K562 (cell line): Measurements from ENCODE around the gene KRT76. TPM values are rescaled to one million over a fixed set of nuclear protein-coding genes. Genes with fewer than 3 reads are reported as not detected.

Source experiments
- ATAC-seq: fragments of 200-7000 bp; cut with Tn5 transposase; 3 replicates; pipeline ENCODE4 v1.9.1; 2020; ENCODE audit warnings: moderate library complexity
- BruUV-seq: library from RNA; stranded (reverse); fragments of 400-500 nt; replicated peaks from 2 replicates; lab custom pipeline; 2021; lab: Mats Ljungman, UMichigan
- CTCF ChIA-PET: fragments of 300-600 bp; formaldehyde crosslinking; extraction: SDS; loops from one replicate; lab custom pipeline; 2021; ENCODE audit warnings: low intra/inter-chr PET ratio; lab: Yijun Ruan, JAX
- POLR2A ChIA-PET: fragments of 300-600, 350-650 bp; sonication (Branson Sonifier 250); formaldehyde crosslinking; extraction: SDS; loops from one replicate; lab custom pipeline; 2021; ENCODE audit warnings: antibody characterized with exemption, inconsistent platforms; lab: Yijun Ruan, JAX
- DNase-seq, 4 experiments: peaks; one replicate each; pipeline versions ENCODE4 v3.0.0 to v3.0.0-alpha.2; 2011 to 2018; ENCODE audit warnings: low spot score in 3 of 4, mixed read lengths in 3 of 4; ENCODE audit errors: extremely low read depth in 1 of 4
- FAIRE-seq: peaks from 2 replicates; lab custom pipeline; 2011; peaks lifted over from hg19 to GRCh38; lab: Jason Lieb, UNC
- H2AFZ ChIP-seq: 2 replicates; pipeline ENCODE4 v1.6.0; 2011; ENCODE audit warnings: low read depth, low read length, control low read depth, inconsistent platforms
- H3K27ac ChIP-seq: fragments of 200-600 bp; 3 replicates; pipeline ENCODE4 v1.8.0; 2011; ENCODE audit warnings: low read depth, mild to moderate bottlenecking, control low read depth, inconsistent platforms, low read length, moderate library complexity, mixed read lengths; ENCODE audit errors: extremely low read depth
- H3K27me3 ChIP-seq, 2 experiments: fragments of 300-600 bp in 1 of 2; 2 replicates in 1 of 2; 3 replicates in 1 of 2; pipeline versions ENCODE4 v1.6.0 to v1.8.0; 2011; ENCODE audit warnings: inconsistent platforms in 2 of 2, low read length in 2 of 2, mild to moderate bottlenecking in 1 of 2, mixed read lengths in 1 of 2, moderate library complexity in 1 of 2; ENCODE audit not compliant: control insufficient read depth in 2 of 2, insufficient read depth in 2 of 2
- H3K36me3 ChIP-seq: fragments of 300-600 bp; 3 replicates; pipeline ENCODE4 v1.8.0; 2011; ENCODE audit warnings: mild to moderate bottlenecking, low read length, inconsistent platforms; ENCODE audit not compliant: control insufficient read depth, insufficient read depth
- H3K4me1 ChIP-seq, 2 experiments: fragments of 200-600 bp in 1 of 2; replicated peaks in 1 of 2; 2 replicates in 1 of 2; 3 replicates in 1 of 2; pipeline versions ENCODE4 v1.5.1 to v1.8.0; 2011; ENCODE audit warnings: inconsistent platforms in 2 of 2, low read length in 2 of 2, mild to moderate bottlenecking in 1 of 2, mixed read lengths in 1 of 2, moderate library complexity in 1 of 2; ENCODE audit not compliant: control insufficient read depth in 2 of 2, insufficient read depth in 2 of 2
- H3K4me2 ChIP-seq: 2 replicates; pipeline ENCODE4 v1.6.1; 2011; ENCODE audit warnings: low read length, control low read depth, inconsistent platforms, mixed read lengths; ENCODE audit not compliant: insufficient read depth
- H3K4me3 ChIP-seq: fragments of 200-600 bp; sonication (generic), shearing (Covaris generic); 2 replicates; pipeline ENCODE4 v1.5.1; 2016; ENCODE audit warnings: control low read depth, inconsistent platforms
- H3K79me2 ChIP-seq: fragments of 200-600 bp; 3 replicates; pipeline ENCODE4 v1.8.0; 2011; ENCODE audit warnings: low read length, inconsistent platforms; ENCODE audit not compliant: control insufficient read depth, insufficient read depth
- H3K9ac ChIP-seq, 2 experiments: 2 replicates each; pipeline versions ENCODE4 v1.6.0 to v1.6.1; 2011; ENCODE audit warnings: low read depth in 2 of 2, low read length in 2 of 2, control low read depth in 1 of 2, inconsistent platforms in 1 of 2, mild to moderate bottlenecking in 1 of 2, mixed read lengths in 1 of 2; ENCODE audit not compliant: insufficient read depth in 1 of 2
- H3K9me1 ChIP-seq: one replicate; pipeline ENCODE4 v1.6.0; 2011; ENCODE audit warnings: inconsistent platforms, mild to moderate bottlenecking, low read length, moderate library complexity; ENCODE audit not compliant: control insufficient read depth, insufficient read depth
- H3K9me3 ChIP-seq: replicated peaks from 2 replicates; pipeline ENCODE4 v1.5.1; 2011; ENCODE audit warnings: low read depth, low read length, inconsistent platforms; ENCODE audit not compliant: control insufficient read depth, insufficient read depth
- H4K20me1 ChIP-seq: replicated peaks from 2 replicates; pipeline ENCODE4 v1.6.1; 2011; ENCODE audit warnings: low read length, inconsistent platforms, mixed read lengths; ENCODE audit not compliant: control insufficient read depth, insufficient read depth
- BRCA1 ChIP-seq, 2 experiments: fragments of 450-650 bp in 1 of 2; sonication (generic) in 1 of 2; formaldehyde crosslinking in 1 of 2; IDR thresholded peaks; 2 replicates each; pipeline versions ENCODE4 v1.5.0 to v1.6.1; 2017 to 2020; ENCODE audit warnings: mild to moderate bottlenecking in 1 of 2, missing genetic modification reagents in 1 of 2
- FOXJ2 ChIP-seq: fragments of 200-800 bp; sonication (Bioruptor generic); IDR thresholded peaks from 2 replicates; pipeline ENCODE4 v1.6.1; 2016; ENCODE audit warnings: missing genetic modification characterization, missing compliant biosample characterization
- NFATC3 ChIP-seq: fragments of 450-650 bp; IDR thresholded peaks from 2 replicates; pipeline ENCODE4 v1.6.1; 2017; ENCODE audit warnings: mild to moderate bottlenecking
- RBM15 ChIP-seq: fragments of 200-400 bp; formaldehyde crosslinking; IDR thresholded peaks from 2 replicates; pipeline ENCODE4 v1.6.1; 2018; ENCODE audit warnings: mild to moderate bottlenecking, low read length, moderate library complexity; ENCODE audit not compliant: insufficient read depth
- SP1 ChIP-seq: sonication (generic); formaldehyde crosslinking; IDR thresholded peaks from 2 replicates; pipeline ENCODE4 v1.8.1; 2022; ENCODE audit warnings: mild to moderate bottlenecking, missing genetic modification reagents
- ZBTB2 ChIP-seq: fragments of 450-650 bp; IDR thresholded peaks from 2 replicates; pipeline ENCODE4 v1.6.1; 2016; ENCODE audit warnings: antibody characterized with exemption
- ZNF512 ChIP-seq: IDR thresholded peaks from 2 replicates; pipeline ENCODE4 v1.6.1; 2016; ENCODE audit warnings: missing genetic modification characterization, missing compliant biosample characterization
- in situ Hi-C: fragments of 300-500 bp; cut with MboI; formaldehyde crosslinking; loops from 4 replicates; pipeline ENCODE4 v1.15.0; 2018; ENCODE audit warnings: inconsistent platforms, mixed read lengths
- intact Hi-C: fragments of 100-400 bp; cut with micrococcal nuclease; formaldehyde crosslinking; loops from 2 replicates; pipeline ENCODE4 v1.14.2; 2022
- polyA plus RNA-seq, 8 experiments: library from polyadenylated mRNA; depleted of rRNA in 4 of 8; stranded (reverse) in 5 of 8; unstranded in 3 of 8; fragments of >200 nt; fragmentation: Nextera tagmentation in 2 of 8; fragmentation: Illumina TruSeq in 1 of 8; extraction: Ambion mirVana in 2 of 8; extraction: Trizol in 1 of 8; gene quantifications; 2 replicates each; pipeline versions ENCODE4 v1.2.1 to v1.2.3, GENCODE V29; 2011 to 2014; ENCODE audit warnings: inconsistent platforms in 1 of 8, missing spikeins in 1 of 8
- total RNA-seq, 7 experiments: library from RNA; depleted of rRNA in 6 of 7; stranded (reverse); fragments of >200 nt in 6 of 7; fragmentation: Illumina TruSeq in 2 of 7; extraction: Trizol in 2 of 7; gene quantifications; 2 replicates each; pipeline versions ENCODE4 v1.2.1 to v1.2.3, GENCODE V29; 2011 to 2021; ENCODE audit warnings: low replicate concordance in 1 of 7

KRT76 gene
- total and polyA plus RNA-seq, 9 of the 15 experiments (the other 6 are each of a cell fraction or from before 2014, with no cell fraction given): not detected

GRCh38 chr12:52769946-52770345 lies 7.2 kb downstream of the KRT76 start:
- H3K9ac ChIP-seq: no peak overlapping the region
- FAIRE-seq: no peak
- POLR2A ChIA-PET: interaction anchor here (0.5 to 0.6 kb wide), 2 partner anchors 237 to 621 kb away, joined by 3 to 4 read pairs; no protein-coding TSS in a partner anchor
- CTCF ChIA-PET: no interaction called here
- TF ChIP-seq ZBTB2 (no peak), NFATC3 (no peak), ZNF512 (tag) (no peak), RBM15 (no peak), SP1 (CRISPR knock-in tag) (no peak), FOXJ2 (tag) (no peak), BRCA1 (IDR thresholded peaks at IDR 0.05) (no peak), BRCA1 (CRISPR knock-in tag; IDR thresholded peaks at IDR 0.05) (no peak)
- TF ChIP-seq, all 486 proteins: peak for 0
- H3K27ac ChIP-seq: no peak overlapping the region
- no peaks in the 10 kb centered on the region; the same call in 1 of the 2 replicates for H4K20me1 ChIP-seq
- H3K9me1 ChIP-seq: no peaks in the 10 kb centered on the region
- intact Hi-C loops (no loop called here), in situ Hi-C loops (no loop called here)
- DNase-seq (no peak), ATAC-seq (no peak)
- H3K4me2 ChIP-seq: no peak overlapping the region
- H3K36me3 ChIP-seq: no peaks in the 10 kb centered on the region
- H3K9me3 ChIP-seq: no peaks in the 10 kb centered on the region
- no peaks in the 10 kb centered on the region for H3K4me1 ChIP-seq
- no peaks in the 10 kb centered on the region for H3K79me2 ChIP-seq
- H3K4me3 ChIP-seq: no peak overlapping the region
- peaks cover 19 to 54% of the 10 kb centered on the region in 2 experiments for H3K27me3 ChIP-seq
- no TSS peak for BruUV-seq
- H2AFZ ChIP-seq: no peak overlapping the region
